ENCODE results near the gene RBBP6.

RBBP6 gene

DNA sequence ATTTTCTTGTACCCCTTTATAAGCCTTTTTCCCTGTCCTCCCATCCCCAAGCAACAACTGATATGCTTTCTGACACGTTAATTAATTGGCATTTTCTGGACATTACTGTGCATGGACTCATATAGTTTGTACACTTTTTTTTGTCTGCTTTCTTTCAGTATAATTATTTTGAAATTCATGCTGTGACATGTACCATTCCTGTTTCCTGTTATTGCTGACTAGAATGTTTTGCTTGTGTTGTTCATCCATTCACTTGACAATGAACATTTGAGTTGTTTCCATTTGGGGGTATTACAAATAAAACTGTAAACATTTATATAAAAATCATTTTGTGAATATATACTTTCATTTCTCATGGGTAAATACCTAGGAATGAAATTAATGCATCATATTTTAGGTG lies 50.6 kb downstream of the RBBP6 start:
- Histone ChIP-seq H3K27ac (no peak overlapping the region), H3K27me3 (replicated peaks) (no peaks in the 10 kb centered on the region), H3K4me3 (ENCODE audit: low read depth, low read length) (no peak overlapping the region), H3K36me3 (replicated peaks) (no peaks in the 10 kb centered on the region)
- in situ Hi-C loops (cut with HindIII; ENCODE audit: low pct_ligation_motif_present, low sequenced_read_pairs), result no loop called here
- TF ChIP-seq, protein P1, sequence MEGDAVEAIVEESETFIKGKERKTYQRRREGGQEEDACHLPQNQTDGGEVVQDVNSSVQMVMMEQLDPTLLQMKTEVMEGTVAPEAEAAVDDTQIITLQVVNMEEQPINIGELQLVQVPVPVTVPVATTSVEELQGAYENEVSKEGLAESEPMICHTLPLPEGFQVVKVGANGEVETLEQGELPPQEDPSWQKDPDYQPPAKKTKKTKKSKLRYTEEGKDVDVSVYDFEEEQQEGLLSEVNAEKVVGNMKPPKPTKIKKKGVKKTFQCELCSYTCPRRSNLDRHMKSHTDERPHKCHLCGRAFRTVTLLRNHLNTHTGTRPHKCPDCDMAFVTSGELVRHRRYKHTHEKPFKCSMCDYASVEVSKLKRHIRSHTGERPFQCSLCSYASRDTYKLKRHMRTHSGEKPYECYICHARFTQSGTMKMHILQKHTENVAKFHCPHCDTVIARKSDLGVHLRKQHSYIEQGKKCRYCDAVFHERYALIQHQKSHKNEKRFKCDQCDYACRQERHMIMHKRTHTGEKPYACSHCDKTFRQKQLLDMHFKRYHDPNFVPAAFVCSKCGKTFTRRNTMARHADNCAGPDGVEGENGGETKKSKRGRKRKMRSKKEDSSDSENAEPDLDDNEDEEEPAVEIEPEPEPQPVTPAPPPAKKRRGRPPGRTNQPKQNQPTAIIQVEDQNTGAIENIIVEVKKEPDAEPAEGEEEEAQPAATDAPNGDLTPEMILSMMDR (IDR thresholded peaks at IDR 0.05; ENCODE audit: low read depth, low read length, missing control alignments), result no peak
- DNase-seq, result no peak

DNA sequence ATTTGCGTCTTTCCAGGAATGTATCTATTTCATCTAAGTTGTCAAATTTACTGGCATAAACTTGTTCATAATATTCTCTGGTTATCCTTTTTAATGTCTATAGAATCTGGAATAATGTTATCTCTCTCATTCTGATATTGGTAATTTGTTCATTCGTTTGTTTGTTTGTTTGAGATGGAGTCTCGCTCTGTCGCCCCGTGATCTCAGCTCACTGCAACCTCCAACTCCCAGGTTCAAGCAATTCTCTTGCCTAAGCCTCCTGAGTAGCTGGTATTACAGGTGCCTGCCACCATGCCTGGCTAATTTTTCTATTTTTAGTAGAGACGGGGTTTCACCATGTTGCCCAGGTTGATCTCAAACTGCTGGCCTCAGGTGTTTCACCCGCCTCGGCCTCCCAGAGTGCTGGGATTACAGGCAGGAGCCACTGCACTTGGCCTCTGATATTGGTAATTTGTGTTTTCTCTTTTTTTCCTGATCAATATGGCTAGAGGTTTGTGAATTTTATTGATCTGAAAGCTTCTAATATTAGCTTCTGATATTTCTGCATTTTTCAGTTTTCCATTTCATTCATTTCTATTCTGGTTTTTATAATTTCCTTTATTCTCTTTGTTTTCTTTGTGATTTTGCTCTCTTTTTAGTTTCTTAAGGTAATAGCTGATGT lies 59.5 kb downstream of the RBBP6 start:
- TF ChIP-seq, protein P1 (IDR thresholded peaks at IDR 0.05; ENCODE audit: low read depth, low read length, missing control alignments), result no peak
- H3K27me3 ChIP-seq (replicated peaks), result no peaks in the 10 kb centered on the region
- H3K27ac ChIP-seq, result no peak overlapping the region
- H3K4me3 ChIP-seq (ENCODE audit: low read depth, low read length), result no peak overlapping the region
- in situ Hi-C loops (cut with HindIII; ENCODE audit: low pct_ligation_motif_present, low sequenced_read_pairs), result no loop called here
- DNase-seq, result no peak
- no peaks in the 10 kb centered on the region for H3K36me3 ChIP-seq (replicated peaks)

DNA sequence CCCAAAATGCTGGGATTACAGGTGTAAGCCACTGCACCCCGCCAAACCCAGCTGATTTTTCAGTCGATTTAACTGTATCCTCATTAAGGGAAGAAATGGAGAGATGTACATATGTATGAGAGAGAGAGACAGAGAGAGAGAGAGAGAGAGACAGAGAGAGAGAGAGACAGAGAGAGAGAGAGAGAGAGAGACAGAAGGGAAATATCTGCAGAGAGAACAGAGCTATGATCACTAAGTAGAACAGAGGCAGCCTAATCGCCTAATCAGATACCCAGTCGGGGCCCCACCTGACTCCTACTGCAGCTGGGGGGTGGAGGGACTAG lies 70.0 kb downstream of the RBBP6 start:
- in situ Hi-C loops (cut with HindIII; ENCODE audit: low pct_ligation_motif_present, low sequenced_read_pairs), result no loop called here
- Histone ChIP-seq H3K27ac (no peak overlapping the region), H3K27me3 (replicated peaks) (peaks cover 10% of the 10 kb centered on the region), H3K4me3 (ENCODE audit: low read depth, low read length) (no peak overlapping the region), H3K36me3 (replicated peaks) (no peaks in the 10 kb centered on the region)
- no peak for DNase-seq
- TF ChIP-seq, protein P1 (IDR thresholded peaks at IDR 0.05; ENCODE audit: low read depth, low read length, missing control alignments), result no peak

DNA sequence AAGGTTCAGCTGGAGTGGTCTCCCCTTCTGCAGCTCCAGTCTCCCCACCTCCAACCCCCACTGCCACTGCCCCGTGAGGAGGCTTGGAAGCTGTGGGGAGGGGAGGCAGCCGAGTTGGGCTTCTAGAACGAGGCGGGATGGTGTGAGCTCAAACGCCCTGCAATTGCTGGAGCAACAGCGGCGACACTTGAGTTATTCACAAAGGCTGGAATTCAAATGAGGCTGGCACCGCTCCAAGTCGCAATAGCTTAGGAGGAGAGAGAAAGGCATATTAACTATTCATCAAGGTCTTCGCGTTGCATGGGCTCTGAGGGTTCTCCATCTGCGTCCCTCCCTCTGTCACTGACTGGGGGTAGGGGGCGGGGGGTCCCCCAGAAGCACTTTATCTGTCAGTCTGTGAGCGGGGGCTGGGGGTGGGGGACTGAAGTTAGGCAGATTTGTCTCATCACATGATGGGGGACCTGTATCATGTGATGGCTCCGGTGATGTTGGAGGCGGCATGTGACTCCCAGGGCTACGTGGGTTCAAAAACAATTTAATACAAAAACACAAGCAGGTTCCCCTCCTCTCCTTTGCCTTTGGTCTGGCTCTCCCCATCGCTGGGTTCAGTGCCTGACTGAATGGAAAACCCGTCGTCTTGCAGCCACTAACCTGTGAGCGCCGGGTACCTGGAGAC lies 70.5 kb downstream of the RBBP6 start:
- peak overlapping the region; percentile 38 for H3K4me3 ChIP-seq (ENCODE audit: low read depth, low read length)
- peak; percentile 38 for DNase-seq
- peaks cover 10% of the 10 kb centered on the region for H3K27me3 ChIP-seq (replicated peaks)
- in situ Hi-C loops (cut with HindIII; ENCODE audit: low pct_ligation_motif_present, low sequenced_read_pairs), result no loop called here
- H3K36me3 ChIP-seq (replicated peaks), result no peaks in the 10 kb centered on the region
- TF ChIP-seq, protein P1 (IDR thresholded peaks at IDR 0.05; ENCODE audit: low read depth, low read length, missing control alignments), result no peak
- no peak overlapping the region for H3K27ac ChIP-seq

DNA sequence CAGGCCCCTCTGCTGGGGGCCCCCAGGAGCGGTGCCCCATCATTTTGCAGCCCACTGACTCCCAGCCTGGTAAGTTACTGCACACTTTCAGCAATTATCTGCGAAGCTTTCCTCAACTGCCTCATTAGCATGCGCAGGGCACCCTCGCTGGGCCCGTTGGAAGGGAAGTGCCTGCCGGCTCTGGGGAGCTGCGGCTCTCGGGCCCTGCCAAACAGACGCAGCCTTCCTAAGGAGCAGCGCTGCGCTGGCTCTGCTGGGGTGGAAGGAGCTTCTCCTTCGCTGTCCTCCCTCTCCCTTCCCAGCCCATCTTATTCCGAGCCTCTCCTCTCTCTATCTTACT lies 71.0 kb downstream of the RBBP6 start:
- DNase-seq, result no peak
- H3K36me3 ChIP-seq (replicated peaks), result no peaks in the 10 kb centered on the region
- no peak overlapping the region for H3K27ac ChIP-seq
- H3K4me3 ChIP-seq (ENCODE audit: low read depth, low read length), result peak overlapping the region; percentile 38
- in situ Hi-C loops (cut with HindIII; ENCODE audit: low pct_ligation_motif_present, low sequenced_read_pairs), result no loop called here
- peaks cover 10% of the 10 kb centered on the region for H3K27me3 ChIP-seq (replicated peaks)
- TF ChIP-seq, protein P1 (IDR thresholded peaks at IDR 0.05; ENCODE audit: low read depth, low read length, missing control alignments), result no peak

DNA sequence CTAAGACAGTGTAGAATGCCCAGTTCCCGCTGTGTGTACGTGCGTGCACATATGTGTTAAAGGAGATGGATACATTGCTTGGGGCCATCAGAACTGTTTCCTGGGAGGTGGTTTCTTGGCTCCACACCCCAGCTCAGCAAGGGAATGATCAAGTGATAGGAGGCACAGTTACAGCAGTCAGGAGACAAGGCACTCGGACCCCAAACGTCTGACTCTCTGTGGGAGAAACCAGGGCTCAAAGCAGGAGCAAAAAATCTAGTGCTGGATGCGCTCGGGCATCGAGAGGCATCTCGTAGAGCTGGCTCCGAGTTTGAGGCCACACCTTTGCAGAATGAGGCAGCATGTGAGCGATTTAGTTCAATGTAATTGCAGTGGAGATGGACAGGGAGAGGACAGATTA lies 71.9 kb downstream of the RBBP6 start:
- no peak overlapping the region for H3K27ac ChIP-seq
- no peak overlapping the region for H3K4me3 ChIP-seq (ENCODE audit: low read depth, low read length)
- TF ChIP-seq, protein P1 (IDR thresholded peaks at IDR 0.05; ENCODE audit: low read depth, low read length, missing control alignments), result no peak
- no peak for DNase-seq
- no peaks in the 10 kb centered on the region for H3K36me3 ChIP-seq (replicated peaks)
- in situ Hi-C loops (cut with HindIII; ENCODE audit: low pct_ligation_motif_present, low sequenced_read_pairs), result no loop called here
- H3K27me3 ChIP-seq (replicated peaks), result peaks cover 10% of the 10 kb centered on the region

Measured in brain microvascular endothelial cell (primary cell).